B cell (primary cell): ENCODE measurements around the gene ERICH2. TPM values are rescaled to one million over a fixed set of nuclear protein-coding genes. Genes with fewer than 3 reads are reported as not detected.

ENCODE experiments used
- ATAC-seq: fragments of 200-7000 bp; cut with Tn5 transposase; one replicate; pipeline ENCODE4 v1.10.0; 2021; ENCODE audit warnings: low read depth, mild to moderate bottlenecking, moderate number of reproducible peaks, moderate library complexity
- CTCF ChIA-PET: fragments of 350-600 bp; sonication (Branson Sonifier 250); formaldehyde crosslinking; loops from one replicate; lab custom pipeline; 2021; ENCODE audit warnings: antibody characterized with exemption, inconsistent platforms; lab: Charles Lee
- POLR2A ChIA-PET: fragments of 350-600 bp; sonication (Branson Sonifier 250); formaldehyde crosslinking; loops from one replicate; lab custom pipeline; 2021; ENCODE audit warnings: antibody characterized with exemption; lab: Charles Lee
- DNase-seq: peaks from one replicate; pipeline ENCODE4 v3.0.0; 2013
- H2AFZ ChIP-seq: 2 replicates; pipeline ENCODE4 v1.6.1; 2012; ENCODE audit warnings: mild to moderate bottlenecking, low read depth, low read length; ENCODE audit not compliant: insufficient read depth, poor library complexity, severe bottlenecking
- H3K27ac ChIP-seq, 2 donors: 1 replicate in 1 of 2; 2 replicates in 1 of 2; pipeline ENCODE4 v1.5.1; 2012 to 2013; ENCODE audit warnings: low read length in 2 of 2, mild to moderate bottlenecking in 2 of 2, moderate library complexity in 1 of 2
- H3K27me3 ChIP-seq, 4 experiments: fragments of 200-600 bp in 1 of 4; sonication (generic) in 1 of 4; replicated peaks in 1 of 4; 1 replicate in 2 of 4; 2 replicates in 2 of 4; pipeline versions ENCODE4 v1.6.1 to v1.7.0; 2013 to 2016; ENCODE audit warnings: low read length in 3 of 4, mild to moderate bottlenecking in 2 of 4, mixed read lengths in 1 of 4, moderate library complexity in 1 of 4; ENCODE audit not compliant: insufficient read depth in 4 of 4, control insufficient read depth in 3 of 4; ENCODE audit errors: control extremely low read depth in 1 of 4
- H3K36me3 ChIP-seq, 2 experiments: replicated peaks in 1 of 2; 1 replicate in 1 of 2; 2 replicates in 1 of 2; pipeline versions ENCODE4 v1.6.1 to v1.7.1; 2013; ENCODE audit warnings: low read length in 1 of 2; ENCODE audit not compliant: insufficient read depth in 2 of 2, control insufficient read depth in 1 of 2; ENCODE audit errors: control extremely low read depth in 1 of 2, extremely low read depth in 1 of 2
- H3K4me1 ChIP-seq, 2 donors: fragments of 200-600 bp in 1 of 2; sonication (generic) in 1 of 2; 1 replicate in 1 of 2; 2 replicates in 1 of 2; pipeline versions ENCODE4 v1.5.1 to v1.6.1; 2013 to 2017; ENCODE audit warnings: low read length in 2 of 2; ENCODE audit not compliant: control insufficient read depth in 2 of 2, insufficient read depth in 2 of 2
- H3K4me2 ChIP-seq: replicated peaks from 2 replicates; pipeline ENCODE3; 2012; ENCODE audit warnings: mild to moderate bottlenecking, low read depth, low read length; ENCODE audit not compliant: poor library complexity, severe bottlenecking
- H3K4me3 ChIP-seq, 5 experiments: fragments of 200-600 bp in 1 of 5; sonication (generic) in 1 of 5; 1 replicate in 3 of 5; 2 replicates in 2 of 5; pipeline versions ENCODE4 v1.5.1 to v1.7.0; 2011 to 2016; ENCODE audit warnings: low read length in 4 of 5, mild to moderate bottlenecking in 4 of 5, low read depth in 2 of 5, control low read depth in 1 of 5, moderate library complexity in 1 of 5; ENCODE audit not compliant: insufficient read depth in 1 of 5; ENCODE audit errors: control extremely low read depth in 1 of 5, extremely low read depth in 1 of 5
- H3K79me2 ChIP-seq: fragments of 200-600 bp; sonication (generic); one replicate; pipeline ENCODE4 v1.6.0; 2016; ENCODE audit warnings: low read length; ENCODE audit not compliant: control insufficient read depth, insufficient read depth
- H3K9ac ChIP-seq: fragments of 200-600 bp; sonication (generic); 2 replicates; pipeline ENCODE4 v1.6.1; 2017; ENCODE audit warnings: mild to moderate bottlenecking, low read length, moderate library complexity
- H3K9me3 ChIP-seq, 3 donors: one replicate each; pipeline versions ENCODE4 v1.6.1 to v1.7.1; 2013; ENCODE audit warnings: low read length in 2 of 3; ENCODE audit not compliant: control insufficient read depth in 2 of 3, insufficient read depth in 1 of 3; ENCODE audit errors: control extremely low read depth in 1 of 3
- H4K20me1 ChIP-seq: 2 replicates; pipeline ENCODE4 v1.6.0; 2012; ENCODE audit warnings: mild to moderate bottlenecking, low read length; ENCODE audit not compliant: insufficient read depth, control insufficient read depth, poor library complexity, severe bottlenecking
- H3K27ac Mint-ChIP-seq: one replicate; pipeline ENCODE4 v1.8.0; 2021; ENCODE audit warnings: mixed read lengths
- H3K27me3 Mint-ChIP-seq: one replicate; pipeline ENCODE4 v1.8.0; 2021; ENCODE audit warnings: mixed read lengths
- H3K4me1 Mint-ChIP-seq: one replicate; pipeline ENCODE4 v1.8.0; 2021; ENCODE audit warnings: mixed read lengths
- H3K4me3 Mint-ChIP-seq: one replicate; pipeline ENCODE4 v1.8.0; 2021; ENCODE audit warnings: mixed read lengths
- H3K9me3 Mint-ChIP-seq: one replicate; pipeline ENCODE4 v1.8.0; 2022; ENCODE audit warnings: mixed read lengths; ENCODE audit not compliant: insufficient read depth
- EZH2 ChIP-seq: IDR thresholded peaks from 2 replicates; pipeline ENCODE4 v1.6.1; 2012; ENCODE audit warnings: borderline replicate concordance, low read depth, mild to moderate bottlenecking, moderate library complexity, low read length; ENCODE audit not compliant: insufficient read depth, poor library complexity, severe bottlenecking
- whole genome bisulfite sequencing: methylation state at CpG from one replicate; pipeline ENCODE4 v1.1.5; 2013; ENCODE audit warnings: missing lambda C conversion rate; ENCODE audit not compliant: insufficient coverage; 5-methylcytosine and 5-hydroxymethylcytosine counted together
- intact Hi-C: fragments of 100-400 bp; cut with micrococcal nuclease; formaldehyde crosslinking; loops from one replicate; pipeline ENCODE4 v1.10.0; 2022
- polyA plus RNA-seq: library from polyadenylated mRNA; depleted of rRNA; stranded (reverse); fragments of >200 nt; gene quantifications from 2 replicates; pipeline ENCODE4 v1.2.3, GENCODE V29; 2012
- total RNA-seq, 2 donors: library from RNA; stranded (reverse); fragments of 120-200 nt in 1 of 2; gene quantifications; 1 replicate in 1 of 2; 2 replicates in 1 of 2; pipeline versions ENCODE4 v1.2.3 to v1.2.4, GENCODE V29; 2013 to 2022
- TF ChIP-seq, protein P1 (sequence below): fragments of 200-600 bp; IDR thresholded peaks from one replicate; pipeline ENCODE4 v1.8.0; 2022; ENCODE audit warnings: antibody characterized with exemption, mild to moderate bottlenecking

ERICH2 gene
- total and polyA plus RNA-seq, 2 donors (not counting 1 experiment from before 2014, with no cell fraction given), result not detected

DNA sequence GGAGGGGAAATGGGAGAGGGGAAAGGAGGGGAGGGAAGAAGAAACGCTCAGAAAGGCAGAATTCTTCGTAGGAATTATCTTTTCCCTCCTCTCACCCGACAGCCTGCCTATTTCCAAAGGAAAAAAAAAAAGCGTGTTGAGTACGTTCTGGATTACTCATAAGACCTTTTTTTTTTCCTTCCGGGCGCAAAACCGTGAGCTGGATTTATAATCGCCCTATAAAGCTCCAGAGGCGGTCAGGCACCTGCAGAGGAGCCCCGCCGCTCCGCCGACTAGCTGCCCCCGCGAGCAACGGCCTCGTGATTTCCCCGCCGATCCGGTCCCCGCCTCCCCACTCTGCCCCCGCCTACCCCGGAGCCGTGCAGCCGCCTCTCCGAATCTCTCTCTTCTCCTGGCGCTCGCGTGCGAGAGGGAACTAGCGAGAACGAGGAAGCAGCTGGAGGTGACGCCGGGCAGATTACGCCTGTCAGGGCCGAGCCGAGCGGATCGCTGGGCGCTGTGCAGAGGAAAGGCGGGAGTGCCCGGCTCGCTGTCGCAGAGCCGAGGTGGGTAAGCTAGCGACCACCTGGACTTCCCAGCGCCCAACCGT, 46.4 kb downstream of the ERICH2 start, which contains the start of gene GAD1:
Gene GAD1, plus strand, starts transcription at position 384 of the 589 bp plus-strand sequence. CDS start 1,705 bp downstream, outside the sequence.
- peak within 1 kb of the TSS; percentile 63 for H3K9ac ChIP-seq
- Mint-ChIP-seq H3K4me1 (peaks cover 56% of the 10 kb centered on the region), H3K4me3 (peak within 1 kb of the TSS; percentile 63), H3K9me3 (no peaks in the 10 kb centered on the region), H3K27ac (peak within 1 kb of the TSS; percentile 46), H3K27me3 (peaks cover 78% of the 10 kb centered on the region)
- under 1% methylated on average over 42 of the region's 49 CpGs for WGBS
- no peak for TF ChIP-seq EZH2
- TF ChIP-seq, protein P1, sequence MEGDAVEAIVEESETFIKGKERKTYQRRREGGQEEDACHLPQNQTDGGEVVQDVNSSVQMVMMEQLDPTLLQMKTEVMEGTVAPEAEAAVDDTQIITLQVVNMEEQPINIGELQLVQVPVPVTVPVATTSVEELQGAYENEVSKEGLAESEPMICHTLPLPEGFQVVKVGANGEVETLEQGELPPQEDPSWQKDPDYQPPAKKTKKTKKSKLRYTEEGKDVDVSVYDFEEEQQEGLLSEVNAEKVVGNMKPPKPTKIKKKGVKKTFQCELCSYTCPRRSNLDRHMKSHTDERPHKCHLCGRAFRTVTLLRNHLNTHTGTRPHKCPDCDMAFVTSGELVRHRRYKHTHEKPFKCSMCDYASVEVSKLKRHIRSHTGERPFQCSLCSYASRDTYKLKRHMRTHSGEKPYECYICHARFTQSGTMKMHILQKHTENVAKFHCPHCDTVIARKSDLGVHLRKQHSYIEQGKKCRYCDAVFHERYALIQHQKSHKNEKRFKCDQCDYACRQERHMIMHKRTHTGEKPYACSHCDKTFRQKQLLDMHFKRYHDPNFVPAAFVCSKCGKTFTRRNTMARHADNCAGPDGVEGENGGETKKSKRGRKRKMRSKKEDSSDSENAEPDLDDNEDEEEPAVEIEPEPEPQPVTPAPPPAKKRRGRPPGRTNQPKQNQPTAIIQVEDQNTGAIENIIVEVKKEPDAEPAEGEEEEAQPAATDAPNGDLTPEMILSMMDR, result no peak
- ATAC-seq, result peak; percentile 58
- H3K9me3 ChIP-seq, result peaks cover 0 to 75% (median 2%) of the 10 kb centered on the region in 3 donors
- DNase-seq, result peak; percentile 72
- H3K36me3 ChIP-seq, result no peaks in the 10 kb centered on the region
- intact Hi-C loops, result loop anchor here (5.0 to 10.0 kb wide), 3 partner anchors 44 to 1281 kb away; partner anchors contain the start of gene ERICH2
- ChIA-PET POLR2A (no interaction called here), CTCF (interaction anchor here (0.6 to 5.5 kb wide), 4 partner anchors 9 to 456 kb away, joined by 3 to 37 read pairs (median 6); no protein-coding TSS in a partner anchor)
- H2AFZ ChIP-seq, result peak within 1 kb of the TSS; percentile 43
- peaks cover 0 to 88% (median 70%) of the 10 kb centered on the region in 4 experiments for H3K27me3 ChIP-seq
- peak within 1 kb of the TSS; percentile 90 for H3K4me2 ChIP-seq
- H3K79me2 ChIP-seq, result no peaks in the 10 kb centered on the region
- no peaks in the 10 kb centered on the region for H4K20me1 ChIP-seq
- no peak within 1 kb of the TSS for H3K27ac ChIP-seq
- H3K4me3 ChIP-seq, result peak within 1 kb of the TSS; percentile 21 to 49 (median 45)
- peaks cover 60 to 72% of the 10 kb centered on the region in 2 donors for H3K4me1 ChIP-seq
